HG02973 (cell line): ENCODE results near the gene SLC25A3.

Experiments
- ATAC-seq: cut with Tn5 transposase; IDR thresholded peaks from one replicate; pipeline ENCODE4 v1.9.1; 2021; ENCODE audit warnings: moderate library complexity; ENCODE audit not compliant: unreplicated experiment

The SLC25A3 gene

DNA sequence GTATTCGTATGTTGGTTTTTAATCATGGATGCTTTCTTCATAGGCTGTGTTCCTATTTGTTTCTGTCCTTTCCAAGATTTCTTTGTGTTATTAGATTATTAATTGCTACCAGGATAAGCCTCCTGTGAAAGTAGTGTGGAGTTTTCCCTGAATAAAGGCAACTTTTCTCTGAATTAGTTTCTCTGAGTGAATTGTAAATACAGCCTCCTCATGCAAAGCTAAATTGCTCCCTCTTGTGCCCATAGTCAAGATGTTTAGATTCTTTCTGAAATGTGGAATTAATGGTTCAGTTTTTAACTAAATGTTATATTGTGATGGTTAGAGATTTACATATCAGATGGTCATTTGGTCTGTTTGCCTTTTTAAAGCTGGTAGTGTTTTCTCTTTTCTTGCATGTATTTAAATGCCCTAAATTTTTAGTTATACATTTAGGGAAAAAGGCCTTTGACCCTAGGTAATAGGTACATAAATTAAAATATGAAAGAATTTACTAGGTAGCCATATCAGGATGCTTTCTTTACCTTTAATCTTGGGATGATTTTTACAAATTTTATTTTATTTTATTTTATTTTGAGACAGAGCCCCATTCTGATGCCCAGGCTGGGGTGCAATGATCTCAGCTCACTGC is 60.5 kb downstream of the SLC25A3 start:
- ATAC-seq: no peak
